H1 (cell line): Measurements from ENCODE around the gene LPAR6. TPM values are rescaled to one million over a fixed set of nuclear protein-coding genes. Genes with fewer than 3 reads are reported as not detected.

Experiments
- CTCF ChIA-PET: fragments of 300-600 bp; sonication (Branson Sonifier 250); formaldehyde crosslinking; loops from one replicate; lab custom pipeline; 2021; ENCODE audit not compliant: partially characterized antibody; lab: Charles Lee
- POLR2A ChIA-PET: fragments of 300-600 bp; sonication (Branson Sonifier 250); formaldehyde crosslinking; loops from one replicate; lab custom pipeline; 2021; ENCODE audit warnings: inconsistent platforms; ENCODE audit not compliant: partially characterized antibody; lab: Charles Lee
- DNase-seq, 2 experiments: peaks; one replicate each; pipeline versions ENCODE4 v3.0.0 to v3.0.0-alpha.2; 2010 to 2022; ENCODE audit warnings: low spot score in 2 of 2, low read depth in 1 of 2, mixed read lengths in 1 of 2
- FAIRE-seq: peaks from 2 replicates; lab custom pipeline; 2011; peaks lifted over from hg19 to GRCh38; lab: Jason Lieb, UNC
- H2AFZ ChIP-seq: 2 replicates; pipeline ENCODE4 v1.8.1; 2012; ENCODE audit warnings: low read length, inconsistent platforms
- H2AK5ac ChIP-seq: 2 replicates; pipeline ENCODE4 v1.6.1; 2013; ENCODE audit warnings: low read depth, low read length
- H2BK120ac ChIP-seq: replicated peaks from 2 replicates; pipeline ENCODE3; 2013; ENCODE audit warnings: low read depth, low read length, inconsistent platforms
- H2BK12ac ChIP-seq: 2 replicates; pipeline ENCODE4 v1.6.1; 2013; ENCODE audit warnings: low read depth, low read length
- H2BK15ac ChIP-seq: 2 replicates; pipeline ENCODE4 v1.6.1; 2013; ENCODE audit warnings: low read length
- H2BK20ac ChIP-seq: 2 replicates; pipeline ENCODE4 v1.6.1; 2013; ENCODE audit warnings: low read length
- H2BK5ac ChIP-seq: 2 replicates; pipeline ENCODE4 v1.6.1; 2013; ENCODE audit warnings: low read depth, low read length
- H3K14ac ChIP-seq: 2 replicates; pipeline ENCODE4 v1.6.1; 2013; ENCODE audit warnings: inconsistent platforms; ENCODE audit not compliant: insufficient read length
- H3K18ac ChIP-seq: 2 replicates; pipeline ENCODE4 v1.6.1; 2013; ENCODE audit warnings: low read length; ENCODE audit errors: extremely low read depth
- H3K23ac ChIP-seq: 2 replicates; pipeline ENCODE4 v1.6.1; 2013; ENCODE audit warnings: inconsistent platforms; ENCODE audit not compliant: insufficient read length
- H3K23me2 ChIP-seq: 2 replicates; pipeline ENCODE4 v1.6.1; 2013; ENCODE audit warnings: low read depth, low read length
- H3K27ac ChIP-seq: 2 replicates; pipeline ENCODE4 v1.6.1; 2011; ENCODE audit warnings: low read depth, low read length, inconsistent platforms
- H3K27me3 ChIP-seq, 4 experiments: replicated peaks in 1 of 4; 1 replicate in 1 of 4; 2 replicates in 3 of 4; pipeline versions ENCODE4 v1.6.1 to v1.8.1; 2011 to 2013; ENCODE audit warnings: low read length in 3 of 4, mild to moderate bottlenecking in 3 of 4, inconsistent platforms in 2 of 4, mixed read lengths in 2 of 4, moderate library complexity in 1 of 4; ENCODE audit not compliant: control insufficient read depth in 3 of 4, insufficient read depth in 3 of 4; ENCODE audit errors: extremely low read depth in 1 of 4
- H3K36me3 ChIP-seq, 4 experiments: 2 replicates each; pipeline versions ENCODE4 v1.6.1 to v1.8.1; 2011 to 2013; ENCODE audit warnings: mild to moderate bottlenecking in 4 of 4, low read length in 3 of 4, moderate library complexity in 2 of 4, control low read depth in 1 of 4, inconsistent platforms in 1 of 4; ENCODE audit not compliant: insufficient read depth in 4 of 4, control insufficient read depth in 2 of 4
- H3K4ac ChIP-seq: replicated peaks from 2 replicates; pipeline ENCODE3; 2013; ENCODE audit warnings: low read length, low read depth, mixed read lengths, inconsistent platforms; ENCODE audit not compliant: insufficient read length
- H3K4me1 ChIP-seq, 4 experiments: replicated peaks in 1 of 4; 1 replicate in 1 of 4; 2 replicates in 3 of 4; pipeline versions ENCODE4 v1.6.1 to v1.8.1; 2011 to 2013; ENCODE audit warnings: low read length in 3 of 4, inconsistent platforms in 2 of 4, mixed read lengths in 1 of 4; ENCODE audit not compliant: insufficient read depth in 4 of 4, control insufficient read depth in 3 of 4
- H3K4me2 ChIP-seq, 2 experiments: 2 replicates each; pipeline versions ENCODE4 v1.6.1 to v1.8.1; 2011 to 2013; ENCODE audit warnings: low read depth in 2 of 2, low read length in 2 of 2, control low read depth in 1 of 2, inconsistent platforms in 1 of 2, mild to moderate bottlenecking in 1 of 2; ENCODE audit not compliant: insufficient read depth in 1 of 2
- H3K4me3 ChIP-seq, 4 experiments: fragments of 200-600, 300-600 bp in 1 of 4; sonication (generic), shearing (Covaris generic), sonication (Bioruptor Twin) in 1 of 4; 2 replicates each; pipeline versions ENCODE4 v1.5.1 to v1.8.1; 2011 to 2016; ENCODE audit warnings: low read length in 4 of 4, low read depth in 3 of 4, control low read depth in 2 of 4, inconsistent platforms in 2 of 4, mild to moderate bottlenecking in 2 of 4, mixed read lengths in 1 of 4, moderate library complexity in 1 of 4; ENCODE audit not compliant: insufficient read depth in 2 of 4; ENCODE audit errors: extremely low read depth in 1 of 4
- H3K56ac ChIP-seq: replicated peaks from 2 replicates; pipeline ENCODE3; 2013; ENCODE audit warnings: low read depth, mild to moderate bottlenecking, mixed read lengths, low read length, inconsistent platforms; ENCODE audit not compliant: insufficient read length
- H3K79me1 ChIP-seq: 2 replicates; pipeline ENCODE4 v1.6.1; 2013; ENCODE audit warnings: low read depth, low read length, control low read depth
- H3K79me2 ChIP-seq, 2 experiments: 2 replicates each; pipeline versions ENCODE4 v1.6.1 to v1.8.1; 2012 to 2013; ENCODE audit warnings: low read length in 2 of 2, mild to moderate bottlenecking in 2 of 2, inconsistent platforms in 1 of 2; ENCODE audit not compliant: insufficient read depth in 2 of 2, control insufficient read depth in 1 of 2
- H3K9ac ChIP-seq, 4 experiments: replicated peaks in 1 of 4; 1 replicate in 1 of 4; 2 replicates in 3 of 4; pipeline versions ENCODE4 v1.6.1 to v1.8.1; 2011 to 2013; ENCODE audit warnings: low read depth in 3 of 4, low read length in 3 of 4, control low read depth in 2 of 4, mild to moderate bottlenecking in 2 of 4, moderate library complexity in 2 of 4, inconsistent platforms in 1 of 4; ENCODE audit errors: extremely low read depth in 1 of 4
- H3K9me3 ChIP-seq, 2 experiments: 2 replicates each; pipeline versions ENCODE4 v1.6.1 to v1.8.1; 2012 to 2013; ENCODE audit warnings: mild to moderate bottlenecking in 2 of 2, moderate library complexity in 2 of 2, control low read depth in 1 of 2, inconsistent platforms in 1 of 2, low read depth in 1 of 2, low read length in 1 of 2, mixed read lengths in 1 of 2; ENCODE audit not compliant: insufficient read depth in 2 of 2
- H4K20me1 ChIP-seq, 2 experiments: replicated peaks in 1 of 2; 2 replicates each; pipeline versions ENCODE3 to v1.8.1; 2011 to 2013; ENCODE audit warnings: inconsistent platforms in 2 of 2, low read length in 2 of 2, mild to moderate bottlenecking in 1 of 2; ENCODE audit not compliant: insufficient read depth in 2 of 2, control insufficient read depth in 1 of 2
- H4K5ac ChIP-seq: 2 replicates; pipeline ENCODE4 v1.6.1; 2013; ENCODE audit warnings: low read length, low read depth, mixed read lengths, inconsistent platforms; ENCODE audit not compliant: insufficient read length
- H4K8ac ChIP-seq: 2 replicates; pipeline ENCODE4 v1.8.0; 2013; ENCODE audit warnings: mild to moderate bottlenecking, moderate library complexity, low read length, inconsistent platforms; ENCODE audit not compliant: insufficient read depth; ENCODE audit errors: extremely low read depth
- H4K91ac ChIP-seq: replicated peaks from 2 replicates; pipeline ENCODE3; 2013; ENCODE audit warnings: low read length, mixed read lengths, inconsistent platforms; ENCODE audit not compliant: insufficient read length
- EZH2 ChIP-seq: fragments of 200-600 bp; sonication (generic); IDR thresholded peaks from 2 replicates; pipeline ENCODE4 v1.7.1; 2012; ENCODE audit warnings: low read depth, mild to moderate bottlenecking, moderate library complexity, low read length, inconsistent platforms; ENCODE audit not compliant: severe bottlenecking
- WGBS, 2 experiments: shearing (Covaris generic) in 1 of 2; methylation state at CpG; one replicate each; pipeline versions ENCODE4 v1.1.6 to v1.1.7; 2013 to 2015; ENCODE audit warnings: low lambda C conversion rate in 2 of 2, mixed read lengths in 2 of 2, inconsistent platforms in 1 of 2, low coverage in 1 of 2, missing lambda C conversion rate in 1 of 2; ENCODE audit not compliant: insufficient replicate concordance in 2 of 2, insufficient coverage in 1 of 2, insufficient read length in 1 of 2; ENCODE audit errors: extremely low coverage in 1 of 2, missing lambda C conversion rate in 1 of 2; 5-methylcytosine and 5-hydroxymethylcytosine counted together
- polyA plus RNA-seq, 7 experiments: library from polyadenylated mRNA; depleted of rRNA in 3 of 7; stranded (reverse) in 5 of 7; unstranded in 2 of 7; fragments of >200 nt in 5 of 7; fragments of 200-250 nt in 2 of 7; gene quantifications; 1 replicate in 5 of 7; 2 replicates in 1 of 7; 4 replicates in 1 of 7; pipeline versions ENCODE4 v1.2.1 to v1.2.3, GENCODE V29; 2011 to 2013; ENCODE audit warnings: missing spikeins in 2 of 7, mixed read lengths in 2 of 7
- total RNA-seq: library from RNA; stranded (reverse); fragmentation: NEBNext Ultra II Directional; extraction: Animal tissue kit (Norgen Biotek cat#: 25700); gene quantifications from 2 replicates; pipeline ENCODE4 v1.2.1, GENCODE V29; 2021

The LPAR6 gene
- total and polyA plus RNA-seq, 2 of the 8 experiments (the other 6 are each of a cell fraction or from before 2014, with no cell fraction given), result 0.50 to 0.97 TPM

DNA sequence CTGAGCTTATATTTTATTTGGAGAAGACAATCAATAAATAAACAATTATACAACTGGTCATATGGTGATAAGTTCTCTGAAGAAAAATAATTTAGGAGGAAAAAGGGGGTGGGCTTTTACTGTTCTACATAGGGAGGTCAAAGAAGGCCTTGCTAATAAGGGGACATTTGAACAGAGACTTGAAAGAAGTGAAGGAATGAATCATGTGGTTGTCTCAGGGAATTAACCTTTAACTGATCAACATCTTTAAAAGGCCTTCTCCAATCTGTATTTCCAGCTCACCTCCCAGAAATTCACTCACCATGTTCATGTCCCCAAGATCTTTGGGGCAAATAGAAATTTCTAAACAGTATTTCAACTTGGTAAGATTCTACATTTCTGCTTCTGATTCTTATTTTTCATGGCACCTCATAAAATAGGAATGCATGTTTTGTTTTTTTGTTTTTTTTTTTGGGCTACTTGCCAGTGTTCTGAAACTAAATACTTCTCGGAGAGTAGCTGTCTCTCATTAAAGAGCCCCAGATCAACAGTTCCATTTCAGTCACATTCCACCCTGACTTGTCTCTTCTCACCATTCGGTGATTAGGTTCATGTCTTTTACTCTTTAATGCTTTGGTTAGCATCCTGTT, 19.2 kb upstream of the LPAR6 start:
- no peaks in the 10 kb centered on the region for H3K9me3 ChIP-seq
- no peak for TF ChIP-seq EZH2
- TF ChIP-seq, all 59 proteins: peak for 0
- Histone ChIP-seq H3K36me3 (no peaks in the 10 kb centered on the region), H3K18ac (no peak overlapping the region), H2BK120ac (no peak overlapping the region), H3K4me1 (no peaks in the 10 kb centered on the region), H3K79me1 (no peaks in the 10 kb centered on the region), H4K8ac (no peak overlapping the region), H2AK5ac (no peak overlapping the region), H3K9ac (no peak overlapping the region), H3K23me2 (no peaks in the 10 kb centered on the region), H2BK5ac (no peak overlapping the region), H3K4me2 (no peak overlapping the region), H2BK20ac (no peak overlapping the region), H3K27ac (no peak overlapping the region), H4K91ac (no peak overlapping the region), H3K56ac (no peak overlapping the region), H3K23ac (no peak overlapping the region), H3K79me2 (no peaks in the 10 kb centered on the region), H2AFZ (no peak overlapping the region), H3K27me3 (no peaks in the 10 kb centered on the region), H3K14ac (no peak overlapping the region), H4K20me1 (no peaks in the 10 kb centered on the region), H2BK15ac (no peak overlapping the region), H4K5ac (no peak overlapping the region), H3K4ac (no peak overlapping the region), H2BK12ac (no peak overlapping the region), H3K4me3 (no peak overlapping the region)
- WGBS, 2 experiments, result 88% methylated on average over 2 of the region's 2 CpGs; no CpG with 5 or more reads in 1 of the 2 experiments
- FAIRE-seq (no peak), DNase-seq (no peak)
- CTCF ChIA-PET, result interaction anchor here (0.6 kb wide), 1 partner anchor 832 kb away, joined by 3 read pairs; no protein-coding TSS in a partner anchor
- POLR2A ChIA-PET, result no interaction called here
